ENCODE results near the gene ISCU.
"Not testable (repeated sequence)": the region's sequence is repeated elsewhere in the genome, so short reads cannot be mapped to it uniquely, and the experiment has no call there.

ISCU gene

DNA sequence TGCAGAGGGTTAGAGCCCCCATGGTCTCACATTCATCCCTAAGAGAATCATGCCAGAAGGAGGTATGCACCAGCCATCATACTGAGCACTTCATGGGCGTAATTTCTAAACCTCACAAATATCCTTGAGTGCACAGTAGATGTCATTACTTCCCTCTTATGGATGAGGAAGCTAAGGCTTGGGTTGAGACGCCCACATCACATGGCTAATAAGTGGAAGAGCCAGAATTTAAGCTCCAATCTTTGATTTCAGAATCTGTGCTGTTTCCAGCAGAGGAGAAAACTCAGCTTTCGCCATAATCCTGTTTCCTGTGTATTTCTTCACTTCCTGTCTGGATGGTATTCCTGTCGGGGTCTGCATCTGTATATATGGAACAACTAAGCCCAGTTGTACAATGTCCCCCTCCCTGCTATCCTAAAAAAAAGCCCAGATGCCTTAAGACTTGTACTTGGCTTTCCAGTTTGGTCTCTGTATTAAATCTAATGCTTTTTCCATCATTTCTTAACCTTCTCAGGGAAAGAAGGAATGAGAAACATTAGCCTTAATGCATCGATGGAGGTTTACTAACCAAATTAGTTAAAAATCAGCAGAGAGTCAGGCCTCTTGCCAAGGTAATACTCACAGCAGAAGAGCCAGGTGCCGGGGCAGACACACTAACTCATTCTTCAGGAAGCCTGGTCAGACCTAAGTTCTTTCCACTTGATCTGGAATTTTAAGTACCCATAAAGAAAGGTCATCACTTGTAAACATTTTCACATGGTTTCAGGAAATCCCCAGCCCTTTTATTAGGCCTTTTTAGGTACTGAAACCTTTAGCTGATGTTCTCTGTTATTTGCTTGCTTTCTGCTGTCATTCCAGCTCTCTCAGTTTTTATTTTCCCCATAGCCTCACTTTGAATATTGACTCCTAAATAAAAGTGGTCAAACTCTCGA, 5.3 kb downstream of the ISCU start:
- intact Hi-C loops (cut with DNase I): no loop called here
- DNase-seq: no peak

DNA sequence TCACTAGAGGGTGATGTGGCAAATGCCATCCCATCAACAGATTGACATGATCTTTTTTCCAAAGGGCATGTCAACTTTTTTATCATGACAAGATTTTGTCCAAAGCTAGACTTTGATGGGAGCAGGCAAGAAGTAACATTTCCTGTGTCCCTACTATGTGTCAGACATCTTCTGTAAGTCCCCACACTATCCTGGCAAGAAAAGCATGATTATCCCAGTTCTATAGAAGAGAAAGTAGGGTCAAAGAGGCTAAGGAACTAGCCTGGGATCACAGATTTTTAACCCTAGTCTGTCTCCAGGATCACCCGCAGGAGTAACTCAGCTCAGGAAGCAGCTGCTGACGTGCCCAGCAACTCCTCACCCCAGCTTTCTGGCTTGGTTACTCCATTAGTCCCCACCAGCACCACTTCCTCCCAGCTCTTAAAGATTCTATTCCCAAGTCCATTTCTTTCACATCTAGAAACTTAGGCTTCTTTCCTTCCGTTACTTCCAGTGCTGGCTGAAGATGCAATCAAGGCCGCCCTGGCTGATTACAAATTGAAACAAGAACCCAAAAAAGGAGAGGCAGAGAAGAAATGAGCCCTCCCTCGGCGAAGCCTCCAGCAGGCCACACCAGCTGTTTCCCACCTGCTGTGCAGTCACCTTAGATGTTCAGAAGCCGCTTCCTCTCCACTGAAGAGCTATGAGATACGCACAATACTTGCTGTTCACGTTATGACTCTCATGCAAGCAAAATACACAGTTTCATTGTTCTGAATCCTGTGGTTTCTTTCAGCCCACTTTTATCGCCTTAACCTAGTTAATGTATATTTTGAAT, 6.2 kb downstream of the ISCU start:
- DNase-seq: no peak
- intact Hi-C loops (cut with DNase I): no loop called here

DNA sequence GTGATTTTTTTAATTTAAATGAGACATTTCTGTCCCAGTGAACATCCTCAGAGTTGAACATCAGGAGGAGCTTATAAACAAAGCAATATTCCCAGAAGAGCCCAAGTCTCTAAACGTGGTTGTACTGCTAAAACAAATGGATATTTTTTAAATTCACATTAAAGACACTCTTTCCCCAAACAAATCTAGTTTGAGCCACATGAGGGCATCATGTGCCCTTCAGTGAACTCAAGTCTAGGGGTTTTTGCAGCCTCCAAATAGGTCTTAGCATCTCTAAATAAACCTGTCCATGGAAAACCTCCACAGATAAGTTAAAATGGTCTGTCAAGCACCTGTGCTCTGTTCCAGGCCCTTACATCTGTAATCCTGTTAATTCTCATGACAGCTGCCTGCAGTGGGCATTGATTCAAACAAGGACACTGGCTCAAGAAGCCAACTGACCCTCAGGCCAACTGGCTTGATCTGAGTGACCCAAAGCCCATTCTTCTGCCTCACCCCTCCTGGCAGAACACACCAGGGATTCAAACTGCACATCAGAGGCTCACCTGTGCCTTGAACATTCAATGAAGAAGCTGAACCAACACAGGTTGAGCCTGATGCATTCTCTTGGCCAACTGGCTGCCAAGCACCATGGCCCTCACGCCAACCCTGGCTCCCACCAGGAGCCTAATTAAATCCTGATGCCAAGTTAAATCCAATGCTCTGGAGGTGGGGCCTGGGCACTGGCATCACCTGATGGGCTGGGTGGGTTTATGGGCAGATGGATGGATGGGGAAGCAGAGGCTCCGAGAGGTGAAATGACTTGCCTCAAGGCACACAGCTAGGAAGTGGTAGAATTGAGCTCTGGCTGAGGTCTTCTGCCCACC, 8.6 kb downstream of the ISCU start:
- DNase-seq: no peak
- intact Hi-C loops (cut with DNase I): loop anchor here (2.0 kb wide), 1 partner anchor 48 kb away; no protein-coding TSS in a partner anchor

- intact Hi-C loops (cut with DNase I): loop anchor here (2.0 kb wide), 1 partner anchor 47 kb away; no protein-coding TSS in a partner anchor
- DNase-seq: no peak
These were observed 9.3 kb downstream of the ISCU start for GRCh38 chr12:108571609-108572165.

DNA sequence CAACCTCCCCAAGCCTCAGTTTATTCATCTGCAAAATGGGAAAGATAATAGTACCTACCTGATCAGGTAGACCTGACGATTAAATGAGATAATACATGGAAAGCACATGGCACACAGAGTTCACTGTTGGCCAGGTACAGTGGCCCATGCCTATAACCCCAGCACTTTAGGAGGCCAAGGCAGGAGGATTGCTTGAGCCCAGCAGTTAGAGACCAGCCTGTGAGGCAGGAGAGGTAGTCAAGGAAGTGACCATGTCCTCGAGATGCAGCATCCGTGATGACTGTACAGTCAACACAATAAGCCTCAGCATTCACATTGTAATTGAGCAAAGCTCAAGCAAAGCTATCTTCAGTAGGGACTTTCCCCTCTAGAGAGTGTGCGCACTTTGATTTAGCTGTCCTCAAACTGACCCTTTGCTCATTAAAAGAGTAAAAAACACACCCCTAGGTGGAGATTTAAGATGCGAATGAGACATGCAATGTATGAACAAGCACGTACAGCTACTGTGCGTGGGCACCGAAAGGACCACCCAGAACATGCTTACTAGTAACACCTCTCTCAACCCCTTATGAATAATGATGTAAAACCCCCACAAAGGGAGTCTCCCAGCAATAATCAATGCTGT, 9.9 kb downstream of the ISCU start:
- intact Hi-C loops (cut with DNase I): no loop called here

DNA sequence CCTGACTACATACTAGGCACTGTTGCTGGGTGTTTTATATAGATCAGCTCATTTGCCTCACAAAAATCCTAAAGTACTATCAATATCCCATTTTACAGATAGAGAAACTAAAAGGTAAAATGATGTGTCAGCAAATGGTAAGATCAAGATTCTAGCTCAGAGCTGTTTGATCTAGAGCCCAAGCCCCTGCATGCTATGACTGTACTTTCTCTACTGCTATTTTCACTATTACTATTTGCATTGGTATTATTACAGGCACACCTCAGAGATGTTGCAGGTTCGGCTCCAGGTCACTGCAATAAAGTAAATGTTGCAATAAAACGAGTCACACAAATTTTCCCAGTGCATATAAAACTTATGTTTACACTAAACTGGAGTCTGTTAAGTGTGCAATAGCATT, 10.9 kb downstream of the ISCU start:
- DNase-seq: no peak

More for the DNA sequence above, 9.9 kb downstream of the ISCU start:
- no peak for DNase-seq

DNA sequence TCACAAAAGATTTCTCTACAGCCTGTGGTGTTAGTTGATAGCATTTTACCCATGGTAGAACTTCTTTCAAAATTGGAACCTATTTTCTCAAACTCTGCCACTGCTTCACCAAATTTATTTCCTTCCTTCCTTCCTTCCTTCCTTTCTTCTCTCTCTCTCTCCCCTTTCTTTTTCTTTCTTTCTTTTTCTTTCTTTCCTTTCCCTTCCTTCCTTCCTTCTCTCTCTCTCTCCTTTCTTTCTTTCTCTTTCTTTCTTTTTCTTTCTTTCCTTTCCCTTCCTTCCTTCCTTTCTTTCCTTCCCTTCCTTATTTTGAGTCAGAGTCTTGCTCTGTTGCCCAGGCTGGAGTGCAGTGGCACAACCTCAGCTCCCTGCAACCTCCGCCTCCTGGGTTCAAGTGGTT, 11.9 kb downstream of the ISCU start:
- intact Hi-C loops (cut with DNase I); DNase-seq: not testable (repeated sequence)

More for the DNA sequence above, 10.9 kb downstream of the ISCU start:
- intact Hi-C loops (cut with DNase I): no loop called here

- peak in 1 of 10 donors; percentile 14 for DNase-seq
- intact Hi-C loops (cut with DNase I): no loop called here
These were observed 13.0 kb downstream of the ISCU start for GRCh38 chr12:108575199-108575912.

GRCh38 chr12:108576660-108577234, 14.4 kb downstream of the ISCU start:
- intact Hi-C loops (cut with DNase I): no loop called here

GRCh38 chr12:108577458-108577857, 15.1 kb downstream of the ISCU start:
- DNase-seq: no peak
- intact Hi-C loops (cut with DNase I): no loop called here

More at GRCh38 chr12:108576660-108577234, 14.4 kb downstream of the ISCU start:
- peak in 1 of 10 donors; percentile 26 for DNase-seq

GRCh38 chr12:108578264-108578663, 15.9 kb downstream of the ISCU start:
- intact Hi-C loops (cut with DNase I): no loop called here
- no peak for DNase-seq

- DNase-seq: peak in 1 of 10 donors; percentile 4
- intact Hi-C loops (cut with DNase I): no loop called here
These were observed 16.4 kb downstream of the ISCU start for GRCh38 chr12:108578813-108579212.

- intact Hi-C loops (cut with DNase I): no loop called here
- peak in 1 of 10 donors; percentile 15 for DNase-seq
These were observed 18.1 kb downstream of the ISCU start for GRCh38 chr12:108580531-108580930.

GRCh38 chr12:108581311-108582227, 19.2 kb downstream of the ISCU start:
- peak in 1 of 10 donors; percentile 81 for DNase-seq
- intact Hi-C loops (cut with DNase I): no loop called here

GRCh38 chr12:108582509-108582908, 20.1 kb downstream of the ISCU start:
- DNase-seq: peak in 1 of 10 donors; percentile 65
- intact Hi-C loops (cut with DNase I): no loop called here

GRCh38 chr12:108582978-108583770, 20.8 kb downstream of the ISCU start:
- intact Hi-C loops (cut with DNase I): no loop called here
- peak in 1 of 10 donors; percentile 60 for DNase-seq

Data from posterior cingulate gyrus (tissue), 11 donors.